H9 (cell line): ENCODE results near the gene SSX4B. TPM values are rescaled to one million over a fixed set of nuclear protein-coding genes. Genes with fewer than 3 reads are reported as not detected.

Experiments
- DNase-seq: peaks from one replicate; pipeline ENCODE4 v3.0.0-alpha.2; 2017
- H2AFZ ChIP-seq: one replicate; pipeline ENCODE4 v1.6.1; 2013; ENCODE audit warnings: mild to moderate bottlenecking, low read length, control low read depth, moderate library complexity
- H2AK5ac ChIP-seq: 2 replicates; pipeline ENCODE4 v1.6.1; 2013; ENCODE audit warnings: low read length, control low read depth, mixed read lengths; ENCODE audit not compliant: insufficient read length
- H2BK120ac ChIP-seq: one replicate; pipeline ENCODE4 v1.6.1; 2013; ENCODE audit warnings: low read depth, mild to moderate bottlenecking, low read length, control low read depth, inconsistent platforms; ENCODE audit not compliant: poor library complexity, severe bottlenecking
- H2BK12ac ChIP-seq: 2 replicates; pipeline ENCODE4 v1.6.1; 2013; ENCODE audit warnings: low read length, control low read depth, mixed read lengths, low read depth; ENCODE audit not compliant: insufficient read length
- H2BK15ac ChIP-seq: 2 replicates; pipeline ENCODE4 v1.6.1; 2013; ENCODE audit warnings: low read depth, low read length, control low read depth
- H2BK20ac ChIP-seq: one replicate; pipeline ENCODE4 v1.6.1; 2013; ENCODE audit warnings: low read depth, mild to moderate bottlenecking, low read length, control low read depth, inconsistent platforms; ENCODE audit not compliant: poor library complexity, severe bottlenecking
- H2BK5ac ChIP-seq: 2 replicates; pipeline ENCODE4 v1.6.1; 2013; ENCODE audit warnings: low read length, control low read depth, mixed read lengths; ENCODE audit not compliant: insufficient read length
- H3K14ac ChIP-seq: 2 replicates; pipeline ENCODE4 v1.6.1; 2013; ENCODE audit warnings: low read length, control low read depth; ENCODE audit not compliant: insufficient read depth
- H3K18ac ChIP-seq: 2 replicates; pipeline ENCODE4 v1.6.1; 2013; ENCODE audit warnings: low read depth, mild to moderate bottlenecking, mixed read lengths, low read length, control low read depth; ENCODE audit not compliant: insufficient read length
- H3K23ac ChIP-seq: 2 replicates; pipeline ENCODE4 v1.6.1; 2013; ENCODE audit warnings: low read length, control low read depth, mixed read lengths, low read depth; ENCODE audit not compliant: insufficient read length
- H3K23me2 ChIP-seq: 2 replicates; pipeline ENCODE4 v1.6.1; 2013; ENCODE audit warnings: low read depth, mild to moderate bottlenecking, mixed read lengths, low read length, control low read depth; ENCODE audit not compliant: insufficient read length, poor library complexity, severe bottlenecking
- H3K27ac ChIP-seq: 2 replicates; pipeline ENCODE4 v1.5.1; 2013; ENCODE audit warnings: low read length, control low read depth, mixed read lengths, low read depth; ENCODE audit not compliant: insufficient read length
- H3K27me3 ChIP-seq: 2 replicates; pipeline ENCODE4 v1.6.1; 2013; ENCODE audit warnings: low read length, control low read depth, inconsistent platforms; ENCODE audit not compliant: insufficient read depth
- H3K4ac ChIP-seq: 2 replicates; pipeline ENCODE4 v1.6.1; 2013; ENCODE audit warnings: low read depth, mild to moderate bottlenecking, control low read depth, inconsistent platforms, low read length, moderate library complexity
- H3K4me1 ChIP-seq: 2 replicates; pipeline ENCODE4 v1.6.1; 2013; ENCODE audit warnings: low read length, control low read depth, inconsistent platforms; ENCODE audit not compliant: insufficient read depth
- H3K4me2 ChIP-seq: 2 replicates; pipeline ENCODE4 v1.6.1; 2013; ENCODE audit warnings: low read length, control low read depth, mixed read lengths; ENCODE audit not compliant: insufficient read length, insufficient read depth
- H3K56ac ChIP-seq: 2 replicates; pipeline ENCODE4 v1.6.1; 2013; ENCODE audit warnings: low read depth, mild to moderate bottlenecking, mixed read lengths, low read length, control low read depth; ENCODE audit not compliant: insufficient read length
- H3K79me1 ChIP-seq: 2 replicates; pipeline ENCODE4 v1.6.1; 2013; ENCODE audit warnings: low read depth, mild to moderate bottlenecking, moderate library complexity, low read length, control low read depth, inconsistent platforms; ENCODE audit not compliant: insufficient read depth, poor library complexity, severe bottlenecking
- H3K79me2 ChIP-seq: 2 replicates; pipeline ENCODE4 v1.6.1; 2013; ENCODE audit warnings: low read length, control low read depth, inconsistent platforms; ENCODE audit not compliant: insufficient read depth
- H3K9ac ChIP-seq: 2 replicates; pipeline ENCODE4 v1.6.1; 2013; ENCODE audit warnings: low read length, control low read depth, mixed read lengths; ENCODE audit not compliant: insufficient read length; ENCODE audit errors: extremely low read depth
- H3K9me3 ChIP-seq: one replicate; pipeline ENCODE4 v1.6.1; 2013; ENCODE audit warnings: low read depth, low read length, inconsistent platforms; ENCODE audit not compliant: control insufficient read depth
- H3T11ph ChIP-seq: one replicate; pipeline ENCODE4 v1.6.1; 2013; ENCODE audit warnings: mild to moderate bottlenecking, low read length, control low read depth, inconsistent platforms
- H4K20me1 ChIP-seq: one replicate; pipeline ENCODE4 v1.6.1; 2013; ENCODE audit not compliant: control insufficient read depth, insufficient read length, insufficient read depth
- H4K5ac ChIP-seq: 2 replicates; pipeline ENCODE4 v1.6.1; 2013; ENCODE audit warnings: low read depth, mild to moderate bottlenecking, mixed read lengths, low read length, control low read depth; ENCODE audit not compliant: insufficient read length
- H4K8ac ChIP-seq: replicated peaks from 2 replicates; pipeline ENCODE4 v1.6.1; 2013; ENCODE audit warnings: low read length, control low read depth, mixed read lengths, low read depth; ENCODE audit not compliant: insufficient read length
- H4K91ac ChIP-seq: 2 replicates; pipeline ENCODE4 v1.6.1; 2013; ENCODE audit warnings: low read depth, mild to moderate bottlenecking, moderate library complexity, mixed read lengths, low read length, control low read depth; ENCODE audit not compliant: insufficient read length
- H3K27ac Mint-ChIP-seq, 3 experiments: 2 replicates in 2 of 3; 3 replicates in 1 of 3; pipeline ENCODE4 v1.8.0; 2020 to 2021; ENCODE audit warnings: mixed read lengths in 3 of 3, mild to moderate bottlenecking in 1 of 3, moderate library complexity in 1 of 3
- H3K27me3 Mint-ChIP-seq: 2 replicates; pipeline ENCODE4 v1.8.0; 2021; ENCODE audit warnings: low read depth, mild to moderate bottlenecking, moderate library complexity, mixed read lengths
- H3K36me3 Mint-ChIP-seq, 3 experiments: 2 replicates in 2 of 3; 3 replicates in 1 of 3; pipeline ENCODE4 v1.8.0; 2020 to 2021; ENCODE audit warnings: low read depth in 3 of 3, mixed read lengths in 3 of 3; ENCODE audit not compliant: insufficient read depth in 1 of 3
- H3K4me1 Mint-ChIP-seq, 2 experiments: 2 replicates each; pipeline ENCODE4 v1.8.0; 2020; ENCODE audit warnings: mixed read lengths in 2 of 2
- H3K4me3 Mint-ChIP-seq, 2 experiments: 2 replicates in 1 of 2; 3 replicates in 1 of 2; pipeline ENCODE4 v1.8.0; 2020 to 2021; ENCODE audit warnings: mild to moderate bottlenecking in 2 of 2, mixed read lengths in 2 of 2, moderate library complexity in 1 of 2
- H3K9me3 Mint-ChIP-seq, 2 experiments: 2 replicates in 1 of 2; 3 replicates in 1 of 2; pipeline ENCODE4 v1.8.0; 2020; ENCODE audit warnings: mild to moderate bottlenecking in 2 of 2, mixed read lengths in 2 of 2, moderate library complexity in 1 of 2
- CTCF ChIP-seq: fragments of 200-600 bp; sonication (generic); conservative IDR thresholded peaks from 3 replicates; pipeline ENCODE4 v1.8.0; 2021; ENCODE audit warnings: antibody characterized with exemption, mild to moderate bottlenecking
- WGBS: extraction: QIAGEN DNeasy Blood & Tissue Kit; methylation state at CpG from one replicate; pipeline ENCODE4 v1.1.7; 2013; ENCODE audit warnings: missing lambda C conversion rate, low lambda C conversion rate, mixed read lengths; ENCODE audit not compliant: insufficient read length; ENCODE audit errors: extremely low coverage; 5-methylcytosine and 5-hydroxymethylcytosine counted together
- total RNA-seq: library from RNA; stranded (reverse); gene quantifications from 2 replicates; pipeline ENCODE4 v1.2.1, GENCODE V29; 2021

The SSX4B gene
- total RNA-seq, 1 experiment from 2014 or later: not detected

GRCh38 chrX:48460031-48460430 lies 48.3 kb upstream of the SSX4B start:
- WGBS: no CpG with 5 or more reads among the region's 3 CpGs

More at GRCh38 chrX:48460031-48460430, 48.3 kb upstream of the SSX4B start:
- Histone ChIP-seq H4K20me1 (no peaks in the 10 kb centered on the region), H3K4me1 (no peaks in the 10 kb centered on the region), H3K79me1 (no peaks in the 10 kb centered on the region), H2BK15ac (no peak overlapping the region), H2BK12ac (no peak overlapping the region), H2AK5ac (no peak overlapping the region), H3K79me2 (no peaks in the 10 kb centered on the region), H2BK120ac (no peak overlapping the region), H4K5ac (no peak overlapping the region), H3T11ph (no peak overlapping the region), H2BK5ac (no peak overlapping the region), H2BK20ac (no peak overlapping the region), H3K18ac (no peak overlapping the region), H3K14ac (no peak overlapping the region), H3K27me3 (no peaks in the 10 kb centered on the region), H3K56ac (no peak overlapping the region), H3K4me2 (no peak overlapping the region), H3K23ac (no peak overlapping the region), H2AFZ (no peak overlapping the region), H3K4ac (no peak overlapping the region), H3K23me2 (no peaks in the 10 kb centered on the region), H4K91ac (no peak overlapping the region), H3K9ac (no peak overlapping the region), H3K27ac (no peak overlapping the region), H4K8ac (no peak overlapping the region), H3K9me3 (peaks cover 44% of the 10 kb centered on the region)
- Mint-ChIP-seq H3K27ac (no peak overlapping the region), H3K27me3 (no peaks in the 10 kb centered on the region), H3K4me1 (no peaks in the 10 kb centered on the region), H3K9me3 (peaks cover 67 to 73% of the 10 kb centered on the region in 2 experiments), H3K36me3 (peaks cover 37 to 45% (median 43%) of the 10 kb centered on the region in 3 experiments), H3K4me3 (no peak overlapping the region)
- no peak for TF ChIP-seq CTCF
- DNase-seq: no peak
